ENCODE data around the gene PITHD1. TPM values are rescaled to one million over a fixed set of nuclear protein-coding genes. Genes with fewer than 3 reads are reported as not detected.

The PITHD1 gene
- total and polyA plus RNA-seq, 10 of the 15 experiments (the other 5 are each of a cell fraction or from before 2014, with no cell fraction given), result 23.7 to 82.2 (median 67.0) TPM

- TF ChIP-seq HSF1 (IDR thresholded peaks at IDR 0.05; ENCODE audit: low read depth, low read length) (no peak), TCF3 (IDR thresholded peaks at IDR 0.05; ENCODE audit: borderline replicate concordance, insufficient read depth, low read depth, low read length) (0 out of 2 replicates have a peak, but pooled peaks have one; percentile 52), STAT3 (IDR thresholded peaks at IDR 0.05; ENCODE audit: low read depth, low read length) (0 out of 2 replicates have a peak, but pooled peaks have one; percentile 51), MYB (IDR thresholded peaks at IDR 0.05; ENCODE audit: borderline replicate concordance, low read depth, low read length) (no peak), RUNX3 (IDR thresholded peaks at IDR 0.05; ENCODE audit: low read length) (peak; percentile 62), MEF2B (IDR thresholded peaks at IDR 0.05; ENCODE audit: partially characterized antibody, poor library complexity, severe bottlenecking) (peak; percentile 33), KAT2A (conservative IDR thresholded peaks at IDR 0.05; ENCODE audit: control insufficient read depth, low read depth, low read length) (no peak), CEBPB (IDR thresholded peaks at IDR 0.05; ENCODE audit: borderline replicate concordance in 1 of 2, low read depth in 2 of 2, low read length in 2 of 2) (no peak), LARP7 (IDR thresholded peaks at IDR 0.05) (no peak; the same call in 1 of the 2 replicates), SUZ12 (IDR thresholded peaks at IDR 0.05; ENCODE audit: unreplicated experiment) (no peak), TARDBP (IDR thresholded peaks at IDR 0.05; ENCODE audit: borderline replicate concordance) (no peak), ZNF24 (IDR thresholded peaks at IDR 0.05) (no peak), MXI1 (IDR thresholded peaks at IDR 0.05; ENCODE audit: low read depth, low read length) (peak; percentile 66), ZBED1 (IDR thresholded peaks at IDR 0.05; ENCODE audit: borderline replicate concordance) (no peak), ZNF274 (IDR thresholded peaks at IDR 0.05; ENCODE audit: insufficient read depth, insufficient read length) (no peak), PAX8 (IDR thresholded peaks at IDR 0.05) (no peak), BACH1 (IDR thresholded peaks at IDR 0.05; ENCODE audit: borderline replicate concordance) (no peak), SMARCA5 (IDR thresholded peaks at IDR 0.05) (no peak), EZH2 (IDR thresholded peaks at IDR 0.05; ENCODE audit: borderline replicate concordance, control insufficient read depth, low read depth, low read length) (no peak), SREBF2 (IDR thresholded peaks at IDR 0.05; ENCODE audit: low read length) (0 out of 2 replicates have a peak, but pooled peaks have one; percentile 32), RELA (IDR thresholded peaks at IDR 0.05; ENCODE audit: borderline replicate concordance, partially characterized antibody) (peak; percentile 26), ATF7 (IDR thresholded peaks at IDR 0.05; ENCODE audit: low read depth) (peak; percentile 49; the same call in 1 of the 2 replicates), MTA2 (IDR thresholded peaks at IDR 0.05; ENCODE audit: low read depth) (no peak), HDGF (IDR thresholded peaks at IDR 0.05) (no peak), KLF5 (IDR thresholded peaks at IDR 0.05; ENCODE audit: partially characterized antibody) (no peak), NBN (IDR thresholded peaks at IDR 0.05) (no peak), USF2 (IDR thresholded peaks at IDR 0.05; ENCODE audit: borderline replicate concordance, low read depth, low read length) (no peak), ZNF207 (IDR thresholded peaks at IDR 0.05; ENCODE audit: borderline replicate concordance) (no peak), CBX5 (IDR thresholded peaks at IDR 0.05; ENCODE audit: low read depth) (no peak)
Measured at GRCh38 chr1:23800400-23801337, 22.5 kb downstream of the PITHD1 start, which contains the start of gene GALE (continued).

All from GM12878 (cell line).